Measurements from ENCODE around the gene FTO.

The FTO gene

DNA sequence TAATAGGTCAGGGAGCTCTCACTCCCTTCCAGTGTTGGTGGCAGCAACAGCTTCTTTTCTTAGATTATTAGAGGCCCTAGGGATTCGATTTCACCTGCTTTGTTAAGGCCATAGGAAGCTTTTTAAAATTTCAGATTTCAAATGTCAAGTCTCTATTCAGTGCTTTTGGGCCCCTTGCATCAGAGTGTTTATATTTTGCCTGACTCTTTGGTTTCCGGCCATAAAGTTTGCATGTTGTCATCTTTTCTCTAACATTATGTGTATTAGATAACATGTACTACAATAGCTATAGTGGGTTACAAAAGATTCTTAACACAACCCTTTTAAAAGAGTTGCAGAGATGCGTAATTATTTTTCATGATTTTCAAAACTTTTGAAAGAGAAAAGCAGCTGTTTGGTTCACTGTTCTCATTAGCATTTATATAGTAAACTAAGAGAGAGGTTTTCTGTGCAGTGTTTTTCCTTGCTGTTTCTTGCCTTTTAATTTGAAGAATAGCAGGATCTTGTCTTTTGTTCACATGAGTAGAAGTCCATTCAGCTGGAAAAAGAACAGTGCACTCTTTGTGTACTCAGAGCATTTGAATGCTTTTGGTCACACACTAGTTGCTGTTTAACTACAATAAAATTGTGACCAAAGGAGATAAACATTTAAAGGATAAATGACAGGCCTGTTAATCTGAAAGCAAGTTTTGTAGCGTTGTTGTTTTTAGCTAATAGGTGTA lies 52.5 kb downstream of the FTO start:
- no peaks in the 10 kb centered on the region for H3K27me3 ChIP-seq (ENCODE audit: control insufficient read depth, insufficient read depth, low read length)
- H2AFZ ChIP-seq, result no peak overlapping the region
- no peaks in the 10 kb centered on the region for H3K9me3 ChIP-seq (ENCODE audit: control insufficient read depth, low read length)
- no peak for TF ChIP-seq CTCF (IDR thresholded peaks at IDR 0.05)
- no peaks in the 10 kb centered on the region for H3K36me3 ChIP-seq (ENCODE audit: control insufficient read depth, insufficient read depth, low read length)
- no peak overlapping the region for H3K9ac ChIP-seq
- no peak overlapping the region for H3K27ac ChIP-seq
- peaks cover 22% of the 10 kb centered on the region for H3K79me2 ChIP-seq
- H3K4me1 ChIP-seq, result peaks cover 14% of the 10 kb centered on the region
- no peak overlapping the region for H3K4me2 ChIP-seq (ENCODE audit: low read length)
- H3K4me3 ChIP-seq (ENCODE audit: low read depth, low read length), result no peak overlapping the region

GRCh38 chr16:53757971-53758609 lies 54.1 kb downstream of the FTO start:
- no peak for TF ChIP-seq CTCF (IDR thresholded peaks at IDR 0.05)
- H3K27me3 ChIP-seq (ENCODE audit: control insufficient read depth, insufficient read depth, low read length), result no peaks in the 10 kb centered on the region
- no peak overlapping the region for H3K27ac ChIP-seq
- H3K9me3 ChIP-seq (ENCODE audit: control insufficient read depth, low read length), result no peaks in the 10 kb centered on the region
- H3K4me1 ChIP-seq, result peaks cover 18% of the 10 kb centered on the region
- no peak overlapping the region for H2AFZ ChIP-seq
- no peak overlapping the region for H3K9ac ChIP-seq
- no peak overlapping the region for H3K4me2 ChIP-seq (ENCODE audit: low read length)
- peaks cover 23% of the 10 kb centered on the region for H3K79me2 ChIP-seq
- no peaks in the 10 kb centered on the region for H3K36me3 ChIP-seq (ENCODE audit: control insufficient read depth, insufficient read depth, low read length)
- no peak overlapping the region for H3K4me3 ChIP-seq (ENCODE audit: low read depth, low read length)

DNA sequence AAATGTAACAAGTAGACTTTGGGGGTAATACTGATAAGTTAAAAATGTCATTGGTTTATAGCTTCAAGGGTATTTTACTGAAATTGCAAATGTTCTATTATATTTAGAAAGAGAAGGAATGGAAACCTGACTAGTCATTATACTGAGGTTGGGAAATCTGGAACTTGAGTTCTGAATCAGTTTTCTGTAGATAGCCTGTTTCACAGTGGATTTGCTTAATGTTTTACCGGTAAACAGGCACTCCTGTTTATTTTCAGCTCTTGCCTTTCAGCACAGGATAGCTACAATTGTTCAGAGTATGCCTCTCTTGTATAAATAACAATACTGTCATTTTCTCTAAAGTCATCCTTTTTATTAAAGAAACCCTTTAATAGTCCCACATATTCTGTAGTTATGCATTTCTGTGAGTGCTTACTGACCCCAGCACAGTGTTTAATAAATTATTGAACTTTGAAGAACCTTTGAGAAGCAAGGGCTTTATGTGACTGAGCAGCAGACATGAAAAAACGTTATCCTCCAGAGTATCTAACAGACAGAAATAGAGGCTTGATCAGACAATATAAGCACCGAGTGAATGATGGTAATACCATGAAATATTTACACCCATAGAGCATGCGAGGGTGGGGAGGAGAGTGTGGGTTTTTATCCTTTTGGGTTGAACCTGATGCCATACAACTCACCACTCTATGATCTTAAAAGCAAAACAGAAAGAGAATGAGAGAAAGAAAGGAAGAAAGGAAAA lies 58.2 kb downstream of the FTO start:
- H3K36me3 ChIP-seq (ENCODE audit: control insufficient read depth, insufficient read depth, low read length), result no peaks in the 10 kb centered on the region
- H3K79me2 ChIP-seq, result peaks cover 36% of the 10 kb centered on the region
- no peak overlapping the region for H3K9ac ChIP-seq
- no peak overlapping the region for H2AFZ ChIP-seq
- H3K9me3 ChIP-seq (ENCODE audit: control insufficient read depth, low read length), result no peaks in the 10 kb centered on the region
- no peak overlapping the region for H3K27ac ChIP-seq
- H3K27me3 ChIP-seq (ENCODE audit: control insufficient read depth, insufficient read depth, low read length), result no peaks in the 10 kb centered on the region
- no peak overlapping the region for H3K4me3 ChIP-seq (ENCODE audit: low read depth, low read length)
- no peak for TF ChIP-seq CTCF (IDR thresholded peaks at IDR 0.05)
- no peak overlapping the region for H3K4me2 ChIP-seq (ENCODE audit: low read length)
- peaks cover 3% of the 10 kb centered on the region for H3K4me1 ChIP-seq

DNA sequence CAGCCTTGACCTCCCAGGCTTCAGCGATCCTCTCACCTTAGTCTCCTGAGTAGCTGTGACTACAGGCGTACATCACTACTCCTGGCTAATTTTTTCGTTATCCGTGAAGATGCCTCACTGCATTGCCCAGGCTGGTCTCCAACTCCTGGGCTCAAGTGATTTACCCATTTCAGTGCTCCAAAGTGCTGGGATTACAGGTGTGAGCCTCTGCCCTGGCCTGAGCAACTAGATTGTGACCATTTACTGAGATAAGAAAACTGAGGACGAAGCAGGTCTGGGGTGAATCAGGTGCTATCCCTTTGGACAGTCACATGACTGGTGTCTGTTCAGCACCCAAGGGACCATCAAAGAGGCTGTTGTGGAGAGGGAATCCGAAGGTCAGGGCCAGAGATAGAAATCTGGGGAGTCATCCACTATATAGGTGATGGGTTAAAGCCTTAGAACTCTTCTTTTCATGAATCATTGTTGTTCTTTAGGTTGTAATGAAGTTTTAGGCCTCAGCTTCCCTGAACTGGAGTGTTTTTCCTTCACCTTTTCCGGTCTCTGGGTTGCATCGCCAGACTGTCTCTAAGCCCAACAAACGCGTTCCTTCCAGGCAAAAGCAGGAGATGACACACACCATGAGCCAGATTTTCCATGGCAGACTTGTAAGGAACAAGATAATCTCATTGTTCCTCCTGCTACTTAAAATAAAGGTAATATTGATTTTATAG lies 62.5 kb downstream of the FTO start:
- Histone ChIP-seq H3K4me3 (ENCODE audit: low read depth, low read length) (no peak overlapping the region), H3K9ac (no peak overlapping the region), H3K27ac (no peak overlapping the region), H3K9me3 (ENCODE audit: control insufficient read depth, low read length) (no peaks in the 10 kb centered on the region), H3K4me2 (ENCODE audit: low read length) (no peak overlapping the region), H3K36me3 (ENCODE audit: control insufficient read depth, insufficient read depth, low read length) (no peaks in the 10 kb centered on the region), H3K4me1 (peaks cover 3% of the 10 kb centered on the region), H2AFZ (no peak overlapping the region), H3K79me2 (peaks cover 23% of the 10 kb centered on the region), H3K27me3 (ENCODE audit: control insufficient read depth, insufficient read depth, low read length) (no peaks in the 10 kb centered on the region)
- no peak for TF ChIP-seq CTCF (IDR thresholded peaks at IDR 0.05)

Measured in parathyroid adenoma (tissue), 2 donors.